ENCODE results near the gene STEAP4. TPM values are rescaled to one million over a fixed set of nuclear protein-coding genes. Genes with fewer than 3 reads are reported as not detected.

STEAP4 gene
- total and polyA plus RNA-seq, 9 of the 15 experiments (the other 6 are each of a cell fraction or from before 2014, with no cell fraction given), result 0.07 TPM; not detected in 8

GRCh38 chr7:88321694-88322093, 15.0 kb upstream of the STEAP4 start (continued):
- TF ChIP-seq ZBTB1 (CRISPR knock-in tag; IDR thresholded peaks at IDR 0.05; ENCODE audit: borderline replicate concordance, low read depth) (no peak), HDAC1 (IDR thresholded peaks at IDR 0.05) (no peak), TSHZ1 (CRISPR knock-in tag; IDR thresholded peaks at IDR 0.05) (no peak), GATA2 (CRISPR knock-in tag; IDR thresholded peaks at IDR 0.05) (no peak)

- BruUV-seq (replicated peaks), result no TSS peak
- 0% methylated on average over 2 of the region's 2 CpGs for WGBS (ENCODE audit: insufficient coverage, low coverage, missing lambda C conversion rate)
- Histone ChIP-seq H3K9me3 (replicated peaks; ENCODE audit: control insufficient read depth, insufficient read depth, low read depth, low read length) (no peaks in the 10 kb centered on the region), H3K4me3 (no peak overlapping the region), H3K4me1 (replicated peaks in 1 of 2; ENCODE audit: control insufficient read depth in 2 of 2, insufficient read depth in 2 of 2, low read length in 2 of 2) (no peaks in the 10 kb centered on the region), H3K4me2 (ENCODE audit: insufficient read depth, low read length) (no peak overlapping the region), H3K9ac (ENCODE audit: insufficient read depth in 1 of 2, low read depth in 2 of 2, low read length in 2 of 2) (no peak overlapping the region), H3K79me2 (ENCODE audit: control insufficient read depth, insufficient read depth, low read length) (no peaks in the 10 kb centered on the region), H3K27ac (ENCODE audit: extremely low read depth, low read depth, low read length) (no peak overlapping the region), H4K20me1 (replicated peaks; ENCODE audit: control insufficient read depth, insufficient read depth, low read length) (no peaks in the 10 kb centered on the region), H2AFZ (ENCODE audit: low read depth, low read length) (no peak overlapping the region), H3K36me3 (ENCODE audit: control insufficient read depth, insufficient read depth, low read length) (no peaks in the 10 kb centered on the region), H3K9me1 (ENCODE audit: control insufficient read depth, insufficient read depth, low read length) (no peaks in the 10 kb centered on the region), H3K27me3 (ENCODE audit: control insufficient read depth in 2 of 2, insufficient read depth in 2 of 2, low read length in 2 of 2) (no peaks in the 10 kb centered on the region)
- CTCF ChIA-PET (ENCODE audit: low intra/inter-chr PET ratio), result no interaction called here
- FAIRE-seq (no peak), ATAC-seq (no peak), DNase-seq (ENCODE audit: extremely low read depth in 1 of 4, low spot score in 3 of 4) (no peak)
- intact Hi-C loops (cut with micrococcal nuclease) (no loop called here), in situ Hi-C loops (cut with MboI) (no loop called here)
- POLR2A ChIA-PET, result no interaction called here
- no peak for TF ChIP-seq ZNF354B (CRISPR knock-in tag; IDR thresholded peaks at IDR 0.05)
- TF ChIP-seq ZBTB7A (IDR thresholded peaks at IDR 0.05; ENCODE audit: borderline replicate concordance, control insufficient read depth, low read depth, low read length), result no peak
- TF ChIP-seq ZNF384 (IDR thresholded peaks at IDR 0.05; ENCODE audit: low read depth, low read length), result no peak
- TF ChIP-seq KAT2B (IDR thresholded peaks at IDR 0.05; ENCODE audit: low read depth, low read length), result no peak
- TF ChIP-seq ATF3 (IDR thresholded peaks at IDR 0.05), result no peak
- no peak for TF ChIP-seq ATF3 (CRISPR knock-in tag; conservative IDR thresholded peaks at IDR 0.05)
- no peak for TF ChIP-seq ZFPM2 (CRISPR knock-in tag; IDR thresholded peaks at IDR 0.05)
- TF ChIP-seq ATF7 (IDR thresholded peaks at IDR 0.05), result no peak
- no peak for TF ChIP-seq PHF20 (IDR thresholded peaks at IDR 0.05; ENCODE audit: partially characterized antibody)
- TF ChIP-seq SREBF2 (CRISPR knock-in tag; IDR thresholded peaks at IDR 0.05), result no peak
- TF ChIP-seq XRCC4 (IDR thresholded peaks at IDR 0.05; ENCODE audit: extremely low read depth, insufficient read depth, insufficient read length), result no peak
- no peak for TF ChIP-seq ZSCAN32 (CRISPR knock-in tag; IDR thresholded peaks at IDR 0.05)
- no peak for TF ChIP-seq GMEB1 (CRISPR knock-in tag; IDR thresholded peaks at IDR 0.05)
Measured at GRCh38 chr7:88318196-88318595, 11.5 kb upstream of the STEAP4 start.
